ENCODE data around the gene LRRC32.

DNA sequence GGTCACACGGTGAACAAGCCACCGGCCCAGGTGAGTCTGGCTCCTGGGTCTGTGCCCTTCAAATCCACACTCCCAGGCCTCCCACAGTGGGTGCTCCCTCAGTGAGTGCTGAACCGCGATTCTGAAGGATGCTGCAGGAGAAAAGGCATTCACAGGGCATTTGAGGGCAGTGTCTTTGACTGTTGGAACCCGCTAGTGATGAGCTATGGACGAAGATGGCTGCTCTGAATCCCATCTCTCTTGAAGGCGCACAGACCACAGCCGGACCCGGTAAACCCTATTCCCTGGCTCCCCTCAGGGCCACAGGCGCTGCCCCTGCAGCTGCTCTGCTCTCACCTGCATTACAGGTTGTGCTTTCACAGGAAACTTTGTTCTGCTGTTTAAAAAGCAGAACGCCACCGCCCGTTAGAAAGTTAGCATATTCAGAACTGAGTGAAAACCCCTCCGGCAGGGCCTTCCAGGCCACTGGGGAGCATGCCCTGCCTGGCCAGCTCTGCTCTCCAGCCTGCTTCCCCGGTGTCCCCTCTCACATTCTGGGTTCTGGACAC lies 3.2 kb downstream of the LRRC32 start:
- TF ChIP-seq POLR2A (IDR thresholded peaks at IDR 0.05; ENCODE audit: low read depth) (no peak), EP300 (IDR thresholded peaks at IDR 0.05) (no peak)
